Left lung (tissue), 10 donors: ENCODE data around the gene TGFB2. TPM values are rescaled to one million over a fixed set of nuclear protein-coding genes. Genes with fewer than 3 reads are reported as not detected.

Source experiments
- ATAC-seq: fragments of 200-7000 bp; cut with Tn5 transposase; one replicate; pipeline ENCODE4 v1.9.1; 2020; ENCODE audit warnings: moderate library complexity
- DNase-seq, 4 donors: peaks; one replicate each; pipeline ENCODE4 v3.0.0-alpha.2; 2013 to 2020
- H3K27ac ChIP-seq, 2 donors: fragments of 200-600 bp; sonication (generic) in 1 of 2; one replicate each; pipeline versions ENCODE4 v1.5.0 to v1.8.0; 2020 to 2021
- H3K27me3 ChIP-seq, 2 donors: fragments of 200-600 bp; sonication (generic) in 1 of 2; one replicate each; pipeline versions ENCODE4 v1.5.0 to v1.8.0; 2020 to 2021
- H3K36me3 ChIP-seq, 2 donors: fragments of 200-600 bp; sonication (generic) in 1 of 2; one replicate each; pipeline versions ENCODE4 v1.5.0 to v1.8.0; 2020 to 2021
- H3K4me1 ChIP-seq, 2 donors: fragments of 200-600 bp; one replicate each; pipeline ENCODE4 v1.8.0; 2021
- H3K4me3 ChIP-seq, 2 donors: fragments of 200-600 bp; sonication (generic) in 1 of 2; one replicate each; pipeline versions ENCODE4 v1.5.0 to v1.8.0; 2020 to 2021; ENCODE audit warnings: mild to moderate bottlenecking in 1 of 2
- H3K9me3 ChIP-seq, 2 donors: fragments of 200-600 bp; sonication (generic) in 1 of 2; one replicate each; pipeline versions ENCODE4 v1.5.0 to v1.8.0; 2020 to 2021
- intact Hi-C, 2 donors: fragments of 100-400 bp; cut with DNase I; formaldehyde crosslinking; loops; one replicate each; pipeline versions ENCODE4 v1.11.2 to v1.14.2; 2022
- polyA plus RNA-seq, 6 donors: library from polyadenylated mRNA; unstranded; fragments of 120-200 nt; gene quantifications; one replicate each; pipeline ENCODE4 v1.2.1, GENCODE V29; 2013; ENCODE audit not compliant: insufficient read length in 6 of 6
- total RNA-seq, 2 donors: library from RNA; stranded (reverse); fragmentation: NEBNext Ultra II Directional; extraction: Animal tissue kit (Norgen Biotek cat#: 25700); gene quantifications; one replicate each; pipeline ENCODE4 v1.2.1, GENCODE V29; 2021
- TF ChIP-seq, protein P1 (sequence below), 2 donors: fragments of 200-600 bp; sonication (generic) in 1 of 2; IDR thresholded peaks; one replicate each; pipeline versions ENCODE4 v1.5.0 to v1.8.0; 2021; ENCODE audit warnings: antibody characterized with exemption in 2 of 2
- donor health status: DM: no; HTN: yes; CAD: no.
- donor health status: DM: no; HTN: no; CAD: no.

Gene TGFB2
- total and polyA plus RNA-seq, 8 donors, result 9.8 to 177 (median 136) TPM

- intact Hi-C loops, result loop anchor here in 1 of 2 donors (10.0 kb wide), 1 partner anchor 717 kb away; no protein-coding TSS in a partner anchor
- H3K27ac ChIP-seq, result peak overlapping the region; percentile 73 to 86
- peak overlapping the region; percentile 54 to 64 for H3K4me3 ChIP-seq
- no peaks in the 10 kb centered on the region for H3K36me3 ChIP-seq
- ATAC-seq, result peak; percentile 31
- TF ChIP-seq, protein P1, sequence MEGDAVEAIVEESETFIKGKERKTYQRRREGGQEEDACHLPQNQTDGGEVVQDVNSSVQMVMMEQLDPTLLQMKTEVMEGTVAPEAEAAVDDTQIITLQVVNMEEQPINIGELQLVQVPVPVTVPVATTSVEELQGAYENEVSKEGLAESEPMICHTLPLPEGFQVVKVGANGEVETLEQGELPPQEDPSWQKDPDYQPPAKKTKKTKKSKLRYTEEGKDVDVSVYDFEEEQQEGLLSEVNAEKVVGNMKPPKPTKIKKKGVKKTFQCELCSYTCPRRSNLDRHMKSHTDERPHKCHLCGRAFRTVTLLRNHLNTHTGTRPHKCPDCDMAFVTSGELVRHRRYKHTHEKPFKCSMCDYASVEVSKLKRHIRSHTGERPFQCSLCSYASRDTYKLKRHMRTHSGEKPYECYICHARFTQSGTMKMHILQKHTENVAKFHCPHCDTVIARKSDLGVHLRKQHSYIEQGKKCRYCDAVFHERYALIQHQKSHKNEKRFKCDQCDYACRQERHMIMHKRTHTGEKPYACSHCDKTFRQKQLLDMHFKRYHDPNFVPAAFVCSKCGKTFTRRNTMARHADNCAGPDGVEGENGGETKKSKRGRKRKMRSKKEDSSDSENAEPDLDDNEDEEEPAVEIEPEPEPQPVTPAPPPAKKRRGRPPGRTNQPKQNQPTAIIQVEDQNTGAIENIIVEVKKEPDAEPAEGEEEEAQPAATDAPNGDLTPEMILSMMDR (IDR thresholded peaks at IDR 0.05), result no peak
- peaks cover 0 to 43% of the 10 kb centered on the region in 2 donors for H3K27me3 ChIP-seq
- H3K9me3 ChIP-seq, result no peaks in the 10 kb centered on the region
- H3K4me1 ChIP-seq, result peaks cover 4 to 47% of the 10 kb centered on the region in 2 donors
- DNase-seq, result peak in 2 of 4 donors; percentile 77 to 90
Measured at GRCh38 chr1:218347723-218348627, 2.8 kb downstream of the TGFB2 start.

- Histone ChIP-seq H3K36me3 (no peaks in the 10 kb centered on the region), H3K9me3 (no peaks in the 10 kb centered on the region), H3K4me3 (peak overlapping the region; percentile 54 to 64), H3K4me1 (peaks cover 4 to 47% of the 10 kb centered on the region in 2 donors), H3K27ac (peak overlapping the region; percentile 73 to 86), H3K27me3 (peaks cover 0 to 43% of the 10 kb centered on the region in 2 donors)
- DNase-seq (no peak), ATAC-seq (no peak)
- TF ChIP-seq, protein P1 (IDR thresholded peaks at IDR 0.05), result no peak
- intact Hi-C loops, result loop anchor here in 1 of 2 donors (10.0 kb wide), 1 partner anchor 716 kb away; no protein-coding TSS in a partner anchor
Measured at GRCh38 chr1:218348628-218349071, 3.5 kb downstream of the TGFB2 start.

GRCh38 chr1:218349348-218350034 is 4.4 kb downstream of the TGFB2 start:
- peak overlapping the region in 1 of 2 donors; percentile 54 for H3K4me3 ChIP-seq

GRCh38 chr1:218350035-218350525 is 4.9 kb downstream of the TGFB2 start:
- ATAC-seq (no peak), DNase-seq (no peak)
- Histone ChIP-seq H3K4me1 (peaks cover 4 to 43% of the 10 kb centered on the region in 2 donors), H3K27ac (peak overlapping the region; percentile 16 to 71), H3K4me3 (peak overlapping the region in 1 of 2 donors; percentile 54), H3K36me3 (no peaks in the 10 kb centered on the region), H3K9me3 (no peaks in the 10 kb centered on the region), H3K27me3 (peaks cover 0 to 36% of the 10 kb centered on the region in 2 donors)
- TF ChIP-seq, protein P1 (IDR thresholded peaks at IDR 0.05), result no peak
- intact Hi-C loops, result no loop called here

More at GRCh38 chr1:218349348-218350034, 4.4 kb downstream of the TGFB2 start:
- H3K9me3 ChIP-seq, result no peaks in the 10 kb centered on the region
- H3K27me3 ChIP-seq, result peaks cover 0 to 41% of the 10 kb centered on the region in 2 donors
- ATAC-seq (no peak), DNase-seq (no peak)
- intact Hi-C loops, result loop anchor here in 1 of 2 donors (10.0 kb wide), 1 partner anchor 715 kb away; no protein-coding TSS in a partner anchor
- TF ChIP-seq, protein P1 (IDR thresholded peaks at IDR 0.05), result no peak
- peaks cover 4 to 47% of the 10 kb centered on the region in 2 donors for H3K4me1 ChIP-seq
- no peaks in the 10 kb centered on the region for H3K36me3 ChIP-seq
- peak overlapping the region; percentile 73 to 86 for H3K27ac ChIP-seq
